ELR (cell line): Measurements from ENCODE around the gene TDRD6.
"Not testable (repeated sequence)": the region's sequence is repeated elsewhere in the genome, so short reads cannot be mapped to it uniquely, and the experiment has no call there.

Experiments
- DNase-seq: peaks from one replicate; pipeline ENCODE4 v3.0.0-alpha.2; 2015; ENCODE audit warnings: low read depth

The TDRD6 gene

GRCh38 chr6:46744159-46744725 is 56.6 kb downstream of the TDRD6 start:
- DNase-seq = not testable (repeated sequence)

GRCh38 chr6:46745973-46746372 is 58.3 kb downstream of the TDRD6 start:
- DNase-seq = no peak

DNA sequence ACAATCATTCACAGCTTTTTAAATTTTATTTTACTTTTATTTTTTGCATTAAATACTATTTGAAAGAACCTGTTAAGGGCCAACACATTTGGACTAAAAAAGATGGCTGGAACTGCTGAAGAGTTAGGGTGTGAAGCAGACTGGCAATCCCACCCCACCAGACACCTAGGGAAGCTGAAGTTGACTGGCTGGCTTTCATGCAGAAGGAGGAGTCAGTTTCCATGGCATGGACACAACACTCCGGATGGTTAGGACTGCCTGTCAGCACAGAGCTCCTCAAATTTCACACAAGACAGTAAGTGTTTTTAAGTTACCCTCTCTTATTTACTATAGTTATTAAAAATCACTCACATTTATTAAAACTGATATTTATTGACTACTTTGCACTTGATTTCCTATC is 59.0 kb downstream of the TDRD6 start, which contains the start of gene ANKRD66:
Gene ANKRD66, plus strand, starts transcription at position 238 of the 400 bp plus-strand sequence. CDS start 5,016 bp downstream, outside the sequence.
- no peak for DNase-seq

- DNase-seq = no peak
These were observed 61.3 kb downstream of the TDRD6 start for GRCh38 chr6:46748940-46749503.

DNA sequence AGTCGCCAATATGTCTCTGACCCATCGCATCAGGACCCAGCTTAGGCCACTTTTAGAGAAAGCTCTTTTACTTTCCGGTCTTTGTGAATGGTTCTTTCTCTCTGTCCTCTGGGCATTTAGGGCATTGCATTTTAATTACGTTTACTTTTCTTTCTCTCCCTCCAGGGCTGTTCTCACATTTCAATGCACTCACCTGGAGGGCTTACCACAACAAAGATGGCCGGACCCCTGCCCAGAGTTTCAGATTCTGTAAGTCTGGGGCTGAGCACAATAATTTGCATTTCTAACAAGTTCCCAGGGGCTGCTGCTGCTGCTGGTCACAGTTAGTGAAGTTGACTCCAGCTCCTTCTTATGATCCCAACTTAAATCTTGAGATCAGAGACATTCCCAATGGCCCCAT is 62.0 kb downstream of the TDRD6 start:
- DNase-seq = no peak

DNA sequence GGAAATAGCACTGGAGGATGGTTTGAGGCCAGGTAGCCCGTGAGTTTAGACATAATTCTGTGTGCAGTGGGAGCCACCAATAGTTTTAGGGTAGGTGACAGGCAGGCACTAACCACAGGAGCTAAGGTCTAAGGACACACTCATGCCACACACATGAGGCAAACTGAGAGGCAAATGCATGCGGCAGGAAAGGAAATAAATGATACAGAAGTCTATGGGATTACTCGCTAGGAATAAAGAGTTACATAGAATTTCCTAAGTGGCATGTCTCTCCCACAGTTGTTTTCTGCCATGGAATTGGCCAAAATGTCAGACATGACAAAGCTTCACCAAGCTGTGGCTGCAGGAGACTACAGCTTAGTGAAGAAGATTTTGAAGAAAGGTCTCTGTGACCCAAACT is 64.0 kb downstream of the TDRD6 start:
- no peak for DNase-seq
